Activated T-cell treated with anti-CD3 and anti-CD28 coated beads, Interleukin-2, amount 50 U/mL, for 72 hours (primary cell): Measurements from ENCODE around the gene NPIPB6. TPM values are rescaled to one million over a fixed set of nuclear protein-coding genes. Genes with fewer than 3 reads are reported as not detected.

Experiments
- ATAC-seq, 2 donors: fragments of 150-1000 bp; cut with Tn5 transposase; replicated peaks in 1 of 2; 2 replicates each; pipeline ENCODE4 v1.10.0; 2021; ENCODE audit warnings: moderate library complexity in 2 of 2, mild to moderate bottlenecking in 1 of 2
- DNase-seq, 2 donors: peaks; one replicate each; pipeline ENCODE4 v3.0.0; 2021 to 2022; ENCODE audit warnings: mixed read lengths in 1 of 2
- H3K27ac Mint-ChIP-seq: one replicate; pipeline ENCODE4 v1.8.0; 2022; ENCODE audit warnings: mild to moderate bottlenecking, moderate library complexity, mixed read lengths
- H3K27me3 Mint-ChIP-seq: one replicate; pipeline ENCODE4 v1.8.0; 2022; ENCODE audit warnings: low read depth, mixed read lengths
- H3K36me3 Mint-ChIP-seq, 2 donors: one replicate each; pipeline ENCODE4 v1.8.0; 2022; ENCODE audit warnings: mixed read lengths in 2 of 2, mild to moderate bottlenecking in 1 of 2; ENCODE audit not compliant: insufficient read depth in 2 of 2
- H3K4me1 Mint-ChIP-seq: one replicate; pipeline ENCODE4 v1.8.0; 2022; ENCODE audit warnings: low read depth, mixed read lengths
- H3K4me3 Mint-ChIP-seq, 2 donors: one replicate each; pipeline ENCODE4 v1.8.0; 2022; ENCODE audit warnings: mild to moderate bottlenecking in 2 of 2, mixed read lengths in 2 of 2, moderate library complexity in 2 of 2
- H3K9me3 Mint-ChIP-seq, 2 donors: one replicate each; pipeline ENCODE4 v1.8.0; 2022; ENCODE audit warnings: mixed read lengths in 2 of 2
- total RNA-seq, 2 donors: library from RNA; stranded (reverse); gene quantifications; one replicate each; pipeline ENCODE4 v1.2.3, GENCODE V29; 2022

NPIPB6 gene
- total RNA-seq, 2 donors from 2014 or later, result 2.9 to 3.9 TPM

- peak in 1 of 2 donors; percentile 26 for ATAC-seq
- Mint-ChIP-seq H3K36me3 (no peaks in the 10 kb centered on the region), H3K27ac (no peak overlapping the region), H3K4me3 (no peak overlapping the region), H3K4me1 (peaks cover 11% of the 10 kb centered on the region), H3K9me3 (no peaks in the 10 kb centered on the region), H3K27me3 (no peaks in the 10 kb centered on the region)
- no peak for DNase-seq
These were observed 60.2 kb downstream of the NPIPB6 start for GRCh38 chr16:28303132-28303531.

GRCh38 chr16:28301620-28302019 is 61.7 kb downstream of the NPIPB6 start:
- Mint-ChIP-seq H3K27ac (no peak overlapping the region), H3K4me1 (peaks cover 26% of the 10 kb centered on the region)

GRCh38 chr16:28301154-28301553 is 62.2 kb downstream of the NPIPB6 start:
- no peaks in the 10 kb centered on the region for H3K27me3 Mint-ChIP-seq
- no peaks in the 10 kb centered on the region for H3K9me3 Mint-ChIP-seq
- DNase-seq, result no peak
- no peaks in the 10 kb centered on the region for H3K36me3 Mint-ChIP-seq
- H3K27ac Mint-ChIP-seq, result no peak overlapping the region
- peaks cover 29% of the 10 kb centered on the region for H3K4me1 Mint-ChIP-seq
- H3K4me3 Mint-ChIP-seq, result no peak overlapping the region
- no peak for ATAC-seq

More at GRCh38 chr16:28301620-28302019, 61.7 kb downstream of the NPIPB6 start:
- ATAC-seq (no peak), DNase-seq (no peak)
- Mint-ChIP-seq H3K27me3 (no peaks in the 10 kb centered on the region), H3K4me3 (no peak overlapping the region), H3K9me3 (no peaks in the 10 kb centered on the region), H3K36me3 (no peaks in the 10 kb centered on the region)

GRCh38 chr16:28300327-28300726 is 63.0 kb downstream of the NPIPB6 start:
- H3K27ac Mint-ChIP-seq, result no peak overlapping the region
- H3K27me3 Mint-ChIP-seq, result no peaks in the 10 kb centered on the region
- no peak overlapping the region for H3K4me3 Mint-ChIP-seq
- H3K9me3 Mint-ChIP-seq, result no peaks in the 10 kb centered on the region
- DNase-seq, result no peak
- peaks cover 32% of the 10 kb centered on the region for H3K4me1 Mint-ChIP-seq
- ATAC-seq, result no peak
- no peaks in the 10 kb centered on the region for H3K36me3 Mint-ChIP-seq

GRCh38 chr16:28298511-28298878 is 64.8 kb downstream of the NPIPB6 start:
- DNase-seq (no peak), ATAC-seq (no peak)
- Mint-ChIP-seq H3K36me3 (no peaks in the 10 kb centered on the region), H3K4me1 (peaks cover 51% of the 10 kb centered on the region), H3K27ac (no peak overlapping the region), H3K27me3 (no peaks in the 10 kb centered on the region), H3K9me3 (no peaks in the 10 kb centered on the region), H3K4me3 (no peak overlapping the region)

- Mint-ChIP-seq H3K36me3 (no peaks in the 10 kb centered on the region), H3K4me3 (no peak overlapping the region), H3K27me3 (no peaks in the 10 kb centered on the region), H3K4me1 (peaks cover 52% of the 10 kb centered on the region), H3K9me3 (no peaks in the 10 kb centered on the region), H3K27ac (no peak overlapping the region)
- no peak for DNase-seq
- ATAC-seq, result no peak
These were observed 65.4 kb downstream of the NPIPB6 start for GRCh38 chr16:28297784-28298510.

GRCh38 chr16:28297308-28297707 is 66.0 kb downstream of the NPIPB6 start:
- no peaks in the 10 kb centered on the region for H3K36me3 Mint-ChIP-seq
- no peak for DNase-seq
- H3K27me3 Mint-ChIP-seq, result no peaks in the 10 kb centered on the region
- H3K27ac Mint-ChIP-seq, result peak overlapping the region; percentile 50
- no peaks in the 10 kb centered on the region for H3K9me3 Mint-ChIP-seq
- no peak for ATAC-seq
- H3K4me3 Mint-ChIP-seq, result peak overlapping the region in 1 of 2 donors; percentile 48
- H3K4me1 Mint-ChIP-seq, result peaks cover 52% of the 10 kb centered on the region

GRCh38 chr16:28295276-28295675 is 68.0 kb downstream of the NPIPB6 start:
- Mint-ChIP-seq H3K27ac (no peak overlapping the region), H3K4me1 (peaks cover 58% of the 10 kb centered on the region), H3K36me3 (no peaks in the 10 kb centered on the region), H3K27me3 (no peaks in the 10 kb centered on the region), H3K4me3 (peak overlapping the region; percentile 17), H3K9me3 (no peaks in the 10 kb centered on the region)
- no peak for ATAC-seq
- no peak for DNase-seq

GRCh38 chr16:28294201-28294600 is 69.1 kb downstream of the NPIPB6 start:
- H3K4me3 Mint-ChIP-seq, result peak overlapping the region; percentile 88 to 89

GRCh38 chr16:28293601-28293960 is 69.7 kb downstream of the NPIPB6 start:
- no peak overlapping the region for H3K27ac Mint-ChIP-seq

More at GRCh38 chr16:28294201-28294600, 69.1 kb downstream of the NPIPB6 start:
- Mint-ChIP-seq H3K27me3 (no peaks in the 10 kb centered on the region), H3K36me3 (no peaks in the 10 kb centered on the region), H3K9me3 (no peaks in the 10 kb centered on the region), H3K4me1 (peaks cover 53% of the 10 kb centered on the region), H3K27ac (no peak overlapping the region)
- DNase-seq (no peak), ATAC-seq (no peak)

GRCh38 chr16:28292731-28293600 is 70.3 kb downstream of the NPIPB6 start:
- Mint-ChIP-seq H3K4me3 (peak overlapping the region; percentile 88 to 89), H3K36me3 (no peaks in the 10 kb centered on the region), H3K27ac (no peak overlapping the region), H3K4me1 (peaks cover 53% of the 10 kb centered on the region), H3K9me3 (no peaks in the 10 kb centered on the region), H3K27me3 (no peaks in the 10 kb centered on the region)
- ATAC-seq, result no peak
- DNase-seq, result no peak

More at GRCh38 chr16:28293601-28293960, 69.7 kb downstream of the NPIPB6 start:
- DNase-seq (no peak), ATAC-seq (no peak)
- Mint-ChIP-seq H3K4me1 (peaks cover 53% of the 10 kb centered on the region), H3K36me3 (no peaks in the 10 kb centered on the region), H3K27me3 (no peaks in the 10 kb centered on the region), H3K4me3 (peak overlapping the region; percentile 88 to 89), H3K9me3 (no peaks in the 10 kb centered on the region)
